Measurements from ENCODE around the gene ROPN1.
"Not testable (repeated sequence)": the region's sequence is repeated elsewhere in the genome, so short reads cannot be mapped to it uniquely, and the experiment has no call there.

Gene ROPN1

DNA sequence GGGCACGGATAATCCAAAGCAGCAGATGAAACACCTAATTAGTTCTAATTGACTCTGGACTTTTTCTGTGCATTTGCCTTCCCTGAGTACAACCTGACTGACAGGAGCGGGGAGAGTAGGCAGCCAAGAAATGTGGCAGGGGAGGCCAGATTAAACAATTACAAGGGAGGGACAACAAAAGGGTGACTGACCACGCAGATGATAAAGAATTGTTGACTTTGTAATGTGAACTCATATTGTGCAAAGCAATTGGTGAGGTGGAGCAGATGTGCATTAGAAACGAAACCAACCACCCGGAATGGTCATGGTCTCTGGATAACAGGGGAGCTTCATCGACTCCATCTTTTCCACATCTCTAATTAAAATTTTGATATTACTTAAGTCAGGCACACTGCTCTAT is 25.6 kb upstream of the ROPN1 start:
- H3K4me3 Mint-ChIP-seq; H3K36me3 Mint-ChIP-seq (ENCODE audit: low read depth); H3K4me1 Mint-ChIP-seq (ENCODE audit: low read depth); H3K9me3 Mint-ChIP-seq; DNase-seq (ENCODE audit: low spot score); H3K27ac Mint-ChIP-seq: not testable (repeated sequence)
- peaks cover 28% of the 10 kb centered on the region for H3K27me3 Mint-ChIP-seq (ENCODE audit: low read depth)

GRCh38 chr3:124016483-124016882 is 24.6 kb upstream of the ROPN1 start:
- not testable (repeated sequence) for H3K4me3 Mint-ChIP-seq; H3K9me3 Mint-ChIP-seq; H3K36me3 Mint-ChIP-seq (ENCODE audit: low read depth); DNase-seq (ENCODE audit: low spot score); H3K27ac Mint-ChIP-seq; H3K4me1 Mint-ChIP-seq (ENCODE audit: low read depth)
- H3K27me3 Mint-ChIP-seq (ENCODE audit: low read depth): peaks cover 32% of the 10 kb centered on the region

DNA sequence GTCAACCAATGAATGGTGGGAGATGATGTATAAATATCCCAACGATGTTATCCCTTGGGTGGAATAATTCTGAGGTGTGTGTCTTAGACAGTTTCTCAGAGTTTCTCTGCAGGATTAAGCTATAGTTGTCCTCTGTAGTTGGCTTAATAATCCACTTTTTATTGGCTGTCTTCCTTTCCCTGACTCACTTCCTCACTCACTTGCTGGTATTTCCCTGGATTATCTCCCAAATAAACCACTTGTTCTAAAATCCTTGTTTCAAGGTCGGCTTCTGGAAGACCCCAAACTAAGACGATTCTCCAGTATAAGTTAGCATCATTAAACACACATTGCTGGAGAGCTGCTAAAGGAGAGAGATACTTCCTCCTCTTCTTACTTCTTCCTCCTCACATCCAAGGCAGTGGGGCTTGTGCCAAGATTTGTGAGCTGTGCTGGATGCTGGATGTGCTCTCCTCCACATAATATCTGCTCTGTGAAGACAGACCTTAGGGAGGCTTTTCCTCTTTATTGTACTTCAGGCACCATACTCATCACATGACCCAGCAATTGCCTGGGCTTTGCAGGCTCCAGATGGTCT is 22.5 kb upstream of the ROPN1 start:
- Mint-ChIP-seq H3K27ac (no peak overlapping the region), H3K27me3 (ENCODE audit: low read depth) (peaks cover 32% of the 10 kb centered on the region), H3K9me3 (no peaks in the 10 kb centered on the region), H3K4me3 (no peak overlapping the region), H3K36me3 (ENCODE audit: low read depth) (no peaks in the 10 kb centered on the region), H3K4me1 (ENCODE audit: low read depth) (no peaks in the 10 kb centered on the region)
- no peak for DNase-seq (ENCODE audit: low spot score)

DNA sequence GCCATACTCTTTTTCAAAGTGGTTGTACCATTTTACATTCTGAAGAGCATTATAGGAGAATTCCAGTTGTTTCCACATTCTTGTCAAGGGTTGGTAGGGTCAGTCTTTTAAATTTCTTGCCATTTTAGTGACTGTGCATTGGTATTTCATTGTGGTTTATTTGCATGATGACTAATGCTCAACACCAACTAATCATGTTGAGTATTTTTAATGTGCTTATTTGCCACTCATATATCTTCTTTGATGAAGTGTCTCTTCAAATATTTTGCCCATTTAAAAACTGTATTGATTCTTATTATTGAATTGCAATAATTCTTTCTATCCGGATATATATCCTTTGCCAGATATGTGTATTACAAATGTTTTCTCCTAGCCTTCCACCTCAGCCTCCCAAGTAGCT is 16.4 kb upstream of the ROPN1 start:
- not testable (repeated sequence) for H3K9me3 Mint-ChIP-seq; H3K4me3 Mint-ChIP-seq; H3K36me3 Mint-ChIP-seq (ENCODE audit: low read depth); DNase-seq (ENCODE audit: low spot score); H3K27ac Mint-ChIP-seq; H3K4me1 Mint-ChIP-seq (ENCODE audit: low read depth)
- peaks cover 33% of the 10 kb centered on the region for H3K27me3 Mint-ChIP-seq (ENCODE audit: low read depth)

- DNase-seq (ENCODE audit: low spot score): no peak
- Mint-ChIP-seq H3K27ac (no peak overlapping the region), H3K4me1 (ENCODE audit: low read depth) (no peaks in the 10 kb centered on the region), H3K4me3 (no peak overlapping the region), H3K9me3 (no peaks in the 10 kb centered on the region), H3K27me3 (ENCODE audit: low read depth) (peaks cover 35% of the 10 kb centered on the region), H3K36me3 (ENCODE audit: low read depth) (no peaks in the 10 kb centered on the region)
Measured at GRCh38 chr3:124007186-124007585, 15.3 kb upstream of the ROPN1 start.

DNA sequence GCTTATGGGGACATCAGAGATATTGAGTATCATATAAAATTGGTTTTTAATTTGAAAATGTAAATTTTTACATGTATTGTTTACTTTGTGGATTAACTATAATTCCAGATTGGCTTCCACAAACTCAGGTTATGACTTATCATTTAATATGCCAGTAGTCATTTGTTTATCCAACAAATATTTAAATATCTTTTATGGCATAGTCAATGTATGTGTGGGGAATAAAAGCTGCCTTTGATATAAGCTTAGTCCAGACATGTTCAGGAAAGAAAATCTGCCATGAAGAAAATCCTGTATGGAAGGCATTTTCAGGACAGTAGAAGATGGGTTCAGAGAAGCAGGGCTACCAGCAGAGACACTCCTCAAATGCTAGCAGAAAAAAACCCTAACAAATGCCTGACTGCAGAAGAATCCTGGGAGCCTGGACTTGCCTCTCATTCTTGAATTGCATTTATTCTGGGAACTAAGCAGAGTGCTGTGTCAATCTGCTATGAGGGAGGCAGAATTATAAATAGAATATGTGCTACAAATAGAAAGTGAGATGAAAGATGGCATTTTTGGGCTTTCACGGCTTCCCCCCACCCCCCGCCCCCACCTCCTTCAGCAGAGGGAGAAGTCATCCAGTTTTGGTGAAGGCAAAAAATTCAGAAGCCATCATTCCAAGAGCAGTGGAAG is 10.6 kb upstream of the ROPN1 start:
- H3K4me1 Mint-ChIP-seq (ENCODE audit: low read depth); DNase-seq (ENCODE audit: low spot score); H3K27ac Mint-ChIP-seq; H3K9me3 Mint-ChIP-seq; H3K4me3 Mint-ChIP-seq; H3K36me3 Mint-ChIP-seq (ENCODE audit: low read depth): not testable (repeated sequence)
- H3K27me3 Mint-ChIP-seq (ENCODE audit: low read depth): peaks cover 36% of the 10 kb centered on the region

GRCh38 chr3:124001366-124001765 is 9.4 kb upstream of the ROPN1 start:
- H3K4me3 Mint-ChIP-seq; H3K9me3 Mint-ChIP-seq; H3K27ac Mint-ChIP-seq; H3K36me3 Mint-ChIP-seq (ENCODE audit: low read depth); DNase-seq (ENCODE audit: low spot score); H3K4me1 Mint-ChIP-seq (ENCODE audit: low read depth): not testable (repeated sequence)
- peaks cover 25% of the 10 kb centered on the region for H3K27me3 Mint-ChIP-seq (ENCODE audit: low read depth)

DNA sequence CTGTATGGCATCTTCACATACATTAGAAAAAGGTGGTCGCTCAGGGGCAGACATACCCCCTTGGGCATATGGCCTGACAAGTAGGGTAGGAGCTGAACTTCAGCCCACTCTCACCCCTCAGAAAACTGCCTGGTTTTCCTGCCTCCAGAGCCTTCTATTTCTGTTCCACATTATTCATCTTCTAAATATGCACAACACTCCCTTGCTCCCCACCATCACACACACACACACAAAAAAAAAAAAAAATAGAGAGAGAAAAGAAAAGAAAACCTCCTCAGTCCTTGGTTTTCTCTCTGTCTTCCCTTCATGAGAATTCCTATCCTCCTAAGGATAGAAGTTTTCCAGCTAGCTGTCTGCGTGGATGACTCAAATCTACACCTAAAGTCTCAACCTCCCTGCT is 5.6 kb upstream of the ROPN1 start:
- Mint-ChIP-seq H3K27ac (no peak overlapping the region), H3K9me3 (no peaks in the 10 kb centered on the region), H3K4me3 (no peak overlapping the region), H3K27me3 (ENCODE audit: low read depth) (peaks cover 12% of the 10 kb centered on the region), H3K4me1 (ENCODE audit: low read depth) (no peaks in the 10 kb centered on the region), H3K36me3 (ENCODE audit: low read depth) (no peaks in the 10 kb centered on the region)
- no peak for DNase-seq (ENCODE audit: low spot score)

GRCh38 chr3:123993818-123994217 is 1.9 kb upstream of the ROPN1 start:
- H3K4me3 Mint-ChIP-seq: no peak overlapping the region
- DNase-seq (ENCODE audit: low spot score): no peak
- H3K27me3 Mint-ChIP-seq (ENCODE audit: low read depth): peaks cover 25% of the 10 kb centered on the region
- no peaks in the 10 kb centered on the region for H3K36me3 Mint-ChIP-seq (ENCODE audit: low read depth)
- H3K4me1 Mint-ChIP-seq (ENCODE audit: low read depth): peaks cover 1% of the 10 kb centered on the region
- no peak overlapping the region for H3K27ac Mint-ChIP-seq
- no peaks in the 10 kb centered on the region for H3K9me3 Mint-ChIP-seq

GRCh38 chr3:123986427-123986826 is 5.5 kb downstream of the ROPN1 start:
- no peaks in the 10 kb centered on the region for H3K9me3 Mint-ChIP-seq
- no peak overlapping the region for H3K4me3 Mint-ChIP-seq
- H3K27ac Mint-ChIP-seq: no peak overlapping the region
- peaks cover 55% of the 10 kb centered on the region for H3K27me3 Mint-ChIP-seq (ENCODE audit: low read depth)
- no peaks in the 10 kb centered on the region for H3K4me1 Mint-ChIP-seq (ENCODE audit: low read depth)
- DNase-seq (ENCODE audit: low spot score): no peak
- H3K36me3 Mint-ChIP-seq (ENCODE audit: low read depth): no peaks in the 10 kb centered on the region

- no peak for DNase-seq (ENCODE audit: low spot score)
- Mint-ChIP-seq H3K36me3 (ENCODE audit: low read depth) (no peaks in the 10 kb centered on the region), H3K9me3 (no peaks in the 10 kb centered on the region), H3K4me3 (no peak overlapping the region), H3K4me1 (ENCODE audit: low read depth) (no peaks in the 10 kb centered on the region), H3K27me3 (ENCODE audit: low read depth) (peaks cover 59% of the 10 kb centered on the region), H3K27ac (no peak overlapping the region)
Measured at GRCh38 chr3:123984957-123985356, 7.0 kb downstream of the ROPN1 start.

- no peak overlapping the region for H3K4me3 Mint-ChIP-seq
- no peaks in the 10 kb centered on the region for H3K9me3 Mint-ChIP-seq
- no peak overlapping the region for H3K27ac Mint-ChIP-seq
- no peaks in the 10 kb centered on the region for H3K36me3 Mint-ChIP-seq (ENCODE audit: low read depth)
- no peaks in the 10 kb centered on the region for H3K4me1 Mint-ChIP-seq (ENCODE audit: low read depth)
- DNase-seq (ENCODE audit: low spot score): no peak
- peaks cover 57% of the 10 kb centered on the region for H3K27me3 Mint-ChIP-seq (ENCODE audit: low read depth)
Measured at GRCh38 chr3:123984350-123984749, 7.6 kb downstream of the ROPN1 start.

DNA sequence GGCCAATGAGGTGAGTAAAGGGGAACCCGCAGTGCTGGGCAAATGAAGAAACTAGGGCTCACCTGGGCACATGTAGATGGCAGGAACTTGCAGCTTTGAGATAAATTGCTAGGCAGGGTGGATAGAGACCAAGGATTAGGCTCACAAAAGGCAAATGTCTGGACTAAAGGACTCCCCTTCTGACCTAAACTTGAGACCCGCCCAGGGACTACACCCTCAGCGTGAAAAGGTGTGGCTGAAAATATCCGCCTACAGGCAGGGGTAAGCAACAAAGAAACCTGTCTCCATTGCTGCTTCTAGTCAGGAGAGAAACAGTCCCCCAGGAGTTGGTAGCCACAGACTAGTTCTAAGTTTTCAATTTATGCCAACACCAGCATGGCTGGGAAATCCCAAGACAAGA is 10.6 kb downstream of the ROPN1 start:
- not testable (repeated sequence) for H3K9me3 Mint-ChIP-seq

GRCh38 chr3:123980539-123980938 is 11.4 kb downstream of the ROPN1 start:
- DNase-seq (ENCODE audit: low spot score): no peak
- Mint-ChIP-seq H3K4me1 (ENCODE audit: low read depth) (no peaks in the 10 kb centered on the region), H3K36me3 (ENCODE audit: low read depth) (no peaks in the 10 kb centered on the region), H3K4me3 (no peak overlapping the region), H3K9me3 (no peaks in the 10 kb centered on the region), H3K27me3 (ENCODE audit: low read depth) (peaks cover 41% of the 10 kb centered on the region), H3K27ac (no peak overlapping the region)

More for the DNA sequence above, 10.6 kb downstream of the ROPN1 start:
- not testable (repeated sequence) for H3K4me1 Mint-ChIP-seq (ENCODE audit: low read depth); H3K4me3 Mint-ChIP-seq; DNase-seq (ENCODE audit: low spot score); H3K36me3 Mint-ChIP-seq (ENCODE audit: low read depth); H3K27ac Mint-ChIP-seq
- peaks cover 42% of the 10 kb centered on the region for H3K27me3 Mint-ChIP-seq (ENCODE audit: low read depth)
